Measurements from ENCODE around the gene SLC22A16. TPM values are rescaled to one million over a fixed set of nuclear protein-coding genes. Genes with fewer than 3 reads are reported as not detected.

Gene SLC22A16
- total and polyA plus RNA-seq, 10 of the 15 experiments (the other 5 are each of a cell fraction or from before 2014, with no cell fraction given): not detected

DNA sequence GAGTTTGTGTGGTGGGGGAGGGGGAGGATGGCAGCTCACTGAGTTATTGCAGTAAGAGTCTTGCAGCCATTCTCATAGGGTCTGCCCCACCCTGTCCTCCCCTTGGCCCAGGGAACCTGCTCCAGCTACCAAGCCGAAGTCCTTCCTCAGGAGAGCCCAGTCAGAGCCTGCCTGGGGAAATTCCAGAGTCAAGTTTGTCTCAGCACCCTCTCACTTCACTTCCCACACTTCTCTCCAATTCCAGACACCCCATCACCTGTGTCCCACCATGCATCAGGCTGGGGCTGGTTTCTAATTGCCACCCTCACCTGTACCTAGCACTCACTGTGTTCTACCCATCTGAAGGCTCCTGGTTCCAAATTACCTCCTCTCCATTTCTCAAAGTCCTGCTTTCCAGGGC, 10.3 kb upstream of the SLC22A16 start:
- intact Hi-C loops (cut with micrococcal nuclease; ENCODE audit: unreplicated experiment): no loop called here
- RAD21 ChIA-PET (ENCODE audit: unreplicated experiment): no interaction called here
- H3K4me1 ChIP-seq (ENCODE audit: control insufficient read depth, insufficient read depth, low read length): no peaks in the 10 kb centered on the region
- ATAC-seq: no peak
- H3K27ac ChIP-seq (ENCODE audit: control insufficient read depth, insufficient read depth): no peak overlapping the region
- no peak overlapping the region for H2AFZ ChIP-seq (ENCODE audit: control insufficient read depth, low read depth, low read length)
- no peaks in the 10 kb centered on the region for H3K9me3 ChIP-seq (replicated peaks; ENCODE audit: control insufficient read depth, insufficient read depth, low read length)
- BruUV-seq (replicated peaks): no TSS peak
- H3K9ac ChIP-seq (ENCODE audit: control insufficient read depth, insufficient read depth, low read length): no peak overlapping the region
- no peaks in the 10 kb centered on the region for H3K79me2 ChIP-seq (ENCODE audit: control insufficient read depth, insufficient read depth, low read length)
- SMC1A ChIA-PET (ENCODE audit: uncharacterized antibody, unreplicated experiment): no interaction called here
- H3K4me3 ChIP-seq: no peak overlapping the region
- H3K36me3 ChIP-seq (ENCODE audit: control insufficient read depth in 2 of 2, insufficient read depth in 2 of 2, low read length in 1 of 2): no peaks in the 10 kb centered on the region
- POLR2A ChIA-PET: no interaction called here
- FAIRE-seq: no peak
- no peak overlapping the region for H3K4me2 ChIP-seq (ENCODE audit: control insufficient read depth, insufficient read depth)
- H4K20me1 ChIP-seq (ENCODE audit: control insufficient read depth, insufficient read depth): no peaks in the 10 kb centered on the region
- TF ChIP-seq IKZF2 (IDR thresholded peaks at IDR 0.05) (no peak), ETV6 (conservative IDR thresholded peaks at IDR 0.05 in 1 of 2, IDR thresholded peaks at IDR 0.05 in 1 of 2; ENCODE audit: borderline replicate concordance in 1 of 2, low read depth in 1 of 2) (no peak), SREBF2 (IDR thresholded peaks at IDR 0.05; ENCODE audit: low read length) (no peak)
- TF ChIP-seq, protein P1, sequence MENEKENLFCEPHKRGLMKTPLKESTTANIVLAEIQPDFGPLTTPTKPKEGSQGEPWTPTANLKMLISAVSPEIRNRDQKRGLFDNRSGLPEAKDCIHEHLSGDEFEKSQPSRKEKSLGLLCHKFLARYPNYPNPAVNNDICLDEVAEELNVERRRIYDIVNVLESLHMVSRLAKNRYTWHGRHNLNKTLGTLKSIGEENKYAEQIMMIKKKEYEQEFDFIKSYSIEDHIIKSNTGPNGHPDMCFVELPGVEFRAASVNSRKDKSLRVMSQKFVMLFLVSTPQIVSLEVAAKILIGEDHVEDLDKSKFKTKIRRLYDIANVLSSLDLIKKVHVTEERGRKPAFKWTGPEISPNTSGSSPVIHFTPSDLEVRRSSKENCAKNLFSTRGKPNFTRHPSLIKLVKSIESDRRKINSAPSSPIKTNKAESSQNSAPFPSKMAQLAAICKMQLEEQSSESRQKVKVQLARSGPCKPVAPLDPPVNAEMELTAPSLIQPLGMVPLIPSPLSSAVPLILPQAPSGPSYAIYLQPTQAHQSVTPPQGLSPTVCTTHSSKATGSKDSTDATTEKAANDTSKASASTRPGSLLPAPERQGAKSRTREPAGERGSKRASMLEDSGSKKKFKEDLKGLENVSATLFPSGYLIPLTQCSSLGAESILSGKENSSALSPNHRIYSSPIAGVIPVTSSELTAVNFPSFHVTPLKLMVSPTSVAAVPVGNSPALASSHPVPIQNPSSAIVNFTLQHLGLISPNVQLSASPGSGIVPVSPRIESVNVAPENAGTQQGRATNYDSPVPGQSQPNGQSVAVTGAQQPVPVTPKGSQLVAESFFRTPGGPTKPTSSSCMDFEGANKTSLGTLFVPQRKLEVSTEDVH (IDR thresholded peaks at IDR 0.05; ENCODE audit: low read depth, partially characterized antibody): no peak
- TF ChIP-seq, protein P2, sequence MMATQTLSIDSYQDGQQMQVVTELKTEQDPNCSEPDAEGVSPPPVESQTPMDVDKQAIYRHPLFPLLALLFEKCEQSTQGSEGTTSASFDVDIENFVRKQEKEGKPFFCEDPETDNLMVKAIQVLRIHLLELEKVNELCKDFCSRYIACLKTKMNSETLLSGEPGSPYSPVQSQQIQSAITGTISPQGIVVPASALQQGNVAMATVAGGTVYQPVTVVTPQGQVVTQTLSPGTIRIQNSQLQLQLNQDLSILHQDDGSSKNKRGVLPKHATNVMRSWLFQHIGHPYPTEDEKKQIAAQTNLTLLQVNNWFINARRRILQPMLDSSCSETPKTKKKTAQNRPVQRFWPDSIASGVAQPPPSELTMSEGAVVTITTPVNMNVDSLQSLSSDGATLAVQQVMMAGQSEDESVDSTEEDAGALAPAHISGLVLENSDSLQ (IDR thresholded peaks at IDR 0.05): no peak
- CTCF ChIA-PET: no interaction called here
- in situ Hi-C loops (cut with MboI): no loop called here
- no peak for DNase-seq (ENCODE audit: low read depth, low spot score)
- peaks cover 0 to 4% of the 10 kb centered on the region in 2 experiments; a peak in 2 of 4 replicates for H3K27me3 ChIP-seq (replicated peaks in 1 of 2; ENCODE audit: control insufficient read depth in 2 of 2, insufficient read depth in 2 of 2, low read length in 1 of 2)
- 25% methylated on average over 1 of the region's 1 CpG for WGBS (ENCODE audit: insufficient coverage, insufficient replicate concordance, low lambda C conversion rate, missing lambda C conversion rate)

All from GM12878 (cell line).